ENCODE results near the gene RABGGTA.
"Not testable (repeated sequence)": the region's sequence is repeated elsewhere in the genome, so short reads cannot be mapped to it uniquely, and the experiment has no call there.

Gene RABGGTA

DNA sequence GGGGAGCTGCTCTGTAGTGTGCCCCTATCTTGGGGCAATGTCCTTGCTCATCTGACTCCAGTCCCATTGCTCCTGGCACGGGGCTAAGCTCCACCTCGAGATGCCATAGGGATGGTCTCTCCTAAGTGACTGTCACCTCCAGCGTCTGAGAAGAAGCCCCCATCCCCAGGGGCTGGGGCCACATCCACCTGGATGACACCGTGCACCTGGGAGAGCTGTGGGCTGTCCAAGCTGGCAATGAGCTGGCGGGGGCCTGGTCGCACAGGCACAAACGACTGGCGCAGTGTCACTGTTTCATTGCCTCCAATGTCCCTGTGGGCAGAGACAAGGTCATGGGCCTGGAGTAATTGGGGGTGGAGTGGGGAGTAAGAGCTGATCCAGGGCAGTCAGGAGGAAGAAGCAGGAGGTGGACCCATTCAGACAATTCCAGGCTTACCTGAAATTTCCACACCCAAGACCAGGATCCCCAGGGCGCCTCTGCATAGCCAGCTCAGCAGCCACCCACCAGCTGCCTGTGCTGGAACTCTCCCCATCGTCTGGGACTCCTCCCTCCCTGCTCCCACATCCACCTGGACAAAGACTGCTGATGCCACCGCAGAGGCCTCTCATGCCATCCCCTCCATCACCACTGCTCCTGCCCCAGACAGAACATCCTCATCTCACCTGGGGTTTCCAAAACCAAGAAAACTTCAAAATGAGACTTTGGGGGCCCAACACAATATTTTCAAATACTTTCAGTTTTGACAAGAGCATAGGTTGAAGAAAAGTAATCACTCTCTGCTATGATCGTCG is 22.0 kb downstream of the RABGGTA start:
- TF ChIP-seq, protein P1, sequence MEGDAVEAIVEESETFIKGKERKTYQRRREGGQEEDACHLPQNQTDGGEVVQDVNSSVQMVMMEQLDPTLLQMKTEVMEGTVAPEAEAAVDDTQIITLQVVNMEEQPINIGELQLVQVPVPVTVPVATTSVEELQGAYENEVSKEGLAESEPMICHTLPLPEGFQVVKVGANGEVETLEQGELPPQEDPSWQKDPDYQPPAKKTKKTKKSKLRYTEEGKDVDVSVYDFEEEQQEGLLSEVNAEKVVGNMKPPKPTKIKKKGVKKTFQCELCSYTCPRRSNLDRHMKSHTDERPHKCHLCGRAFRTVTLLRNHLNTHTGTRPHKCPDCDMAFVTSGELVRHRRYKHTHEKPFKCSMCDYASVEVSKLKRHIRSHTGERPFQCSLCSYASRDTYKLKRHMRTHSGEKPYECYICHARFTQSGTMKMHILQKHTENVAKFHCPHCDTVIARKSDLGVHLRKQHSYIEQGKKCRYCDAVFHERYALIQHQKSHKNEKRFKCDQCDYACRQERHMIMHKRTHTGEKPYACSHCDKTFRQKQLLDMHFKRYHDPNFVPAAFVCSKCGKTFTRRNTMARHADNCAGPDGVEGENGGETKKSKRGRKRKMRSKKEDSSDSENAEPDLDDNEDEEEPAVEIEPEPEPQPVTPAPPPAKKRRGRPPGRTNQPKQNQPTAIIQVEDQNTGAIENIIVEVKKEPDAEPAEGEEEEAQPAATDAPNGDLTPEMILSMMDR (IDR thresholded peaks at IDR 0.05; ENCODE audit: insufficient read depth, low read length, poor library complexity, severe bottlenecking), result no peak
- H3K4me3 ChIP-seq (replicated peaks; ENCODE audit: low read depth, low read length), result no peak overlapping the region
- no peak for DNase-seq (ENCODE audit: extremely low read depth, insufficient read length)

DNA sequence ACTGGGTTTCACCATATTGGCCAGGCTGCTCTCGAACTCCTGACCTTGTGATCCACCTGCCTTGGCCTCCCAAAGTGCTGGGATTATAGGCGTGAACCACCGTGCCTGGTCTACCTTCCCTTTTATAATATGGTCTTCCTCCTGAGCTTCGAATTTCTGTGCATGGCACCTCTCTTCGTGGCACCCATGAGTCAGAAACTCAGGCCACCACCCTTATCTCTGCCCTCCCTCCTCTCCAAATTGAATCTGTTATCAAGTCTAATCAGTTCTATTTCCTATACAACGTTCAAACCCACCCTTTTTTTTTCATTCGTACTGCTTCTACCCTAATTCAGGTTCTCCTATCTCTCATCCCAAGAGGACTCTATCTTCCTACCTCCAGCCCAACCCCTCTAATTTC is 24.0 kb downstream of the RABGGTA start:
- TF ChIP-seq, protein P1 (IDR thresholded peaks at IDR 0.05; ENCODE audit: insufficient read depth, low read length, poor library complexity, severe bottlenecking), result no peak
- Histone ChIP-seq H3K27me3 (replicated peaks; ENCODE audit: control insufficient read depth, insufficient read depth, low read length) (no peaks in the 10 kb centered on the region), H3K4me3 (replicated peaks; ENCODE audit: low read depth, low read length) (no peak overlapping the region), H3K36me3 (ENCODE audit: control insufficient read depth, insufficient read depth, low read length) (no peaks in the 10 kb centered on the region; the same call in 1 of the 2 replicates)
- DNase-seq (ENCODE audit: extremely low read depth, insufficient read length), result no peak

More for the DNA sequence above, 22.0 kb downstream of the RABGGTA start:
- Histone ChIP-seq H3K36me3 (ENCODE audit: control insufficient read depth, insufficient read depth, low read length) (peaks cover 1% of the 10 kb centered on the region), H3K27me3 (replicated peaks; ENCODE audit: control insufficient read depth, insufficient read depth, low read length) (no peaks in the 10 kb centered on the region)

DNA sequence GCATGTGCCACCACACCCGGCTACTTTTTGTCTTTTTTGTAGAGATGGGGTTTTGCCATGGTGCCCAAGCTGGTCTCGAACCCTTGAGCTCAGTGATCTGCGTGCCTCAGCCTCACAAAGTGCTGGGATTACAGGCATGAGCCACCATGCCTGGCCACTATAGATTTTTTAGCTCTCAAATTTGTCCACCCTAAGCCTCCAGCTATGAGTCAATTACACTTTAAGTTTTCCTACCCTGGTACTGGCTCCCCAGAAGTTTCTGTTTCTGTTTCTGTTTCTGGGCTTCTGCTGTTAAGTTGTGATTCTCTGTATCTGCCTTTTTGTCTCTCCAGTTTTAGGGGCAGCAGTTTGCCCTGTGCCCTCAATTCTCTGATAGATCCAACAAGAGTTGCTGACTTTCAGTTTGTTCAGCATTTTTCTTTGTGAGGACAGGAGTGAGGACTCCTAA is 24.6 kb downstream of the RABGGTA start:
- peak; percentile 42 for DNase-seq (ENCODE audit: extremely low read depth, insufficient read length)
- H3K4me3 ChIP-seq (replicated peaks; ENCODE audit: low read depth, low read length), result no peak overlapping the region
- H3K36me3 ChIP-seq (ENCODE audit: control insufficient read depth, insufficient read depth, low read length), result no peaks in the 10 kb centered on the region
- no peaks in the 10 kb centered on the region for H3K27me3 ChIP-seq (replicated peaks; ENCODE audit: control insufficient read depth, insufficient read depth, low read length)
- TF ChIP-seq, protein P1 (IDR thresholded peaks at IDR 0.05; ENCODE audit: insufficient read depth, low read length, poor library complexity, severe bottlenecking), result no peak

DNA sequence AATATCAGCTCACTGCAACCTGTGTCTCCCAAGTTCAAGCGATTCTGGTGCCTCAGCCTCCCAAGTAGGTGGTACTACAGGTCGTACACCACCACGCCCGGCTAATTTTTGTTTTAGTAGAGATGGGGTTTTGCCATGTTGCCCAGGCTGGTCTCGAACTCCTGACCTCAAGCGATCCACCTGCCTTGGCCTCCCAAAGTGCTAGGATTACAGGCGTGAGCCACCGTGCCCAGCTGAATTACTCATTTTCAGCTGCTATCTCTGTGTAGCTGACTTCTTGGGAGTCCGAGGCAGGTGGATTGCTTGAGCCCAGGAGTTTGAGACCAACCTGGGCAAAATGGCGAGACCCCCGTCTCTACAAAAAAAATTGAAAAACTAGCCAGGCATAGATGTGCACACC is 26.0 kb downstream of the RABGGTA start:
- not testable (repeated sequence) for H3K4me3 ChIP-seq (replicated peaks; ENCODE audit: low read depth, low read length); H3K36me3 ChIP-seq (ENCODE audit: control insufficient read depth, insufficient read depth, low read length); H3K27me3 ChIP-seq (replicated peaks; ENCODE audit: control insufficient read depth, insufficient read depth, low read length); DNase-seq (ENCODE audit: extremely low read depth, insufficient read length)

DNA sequence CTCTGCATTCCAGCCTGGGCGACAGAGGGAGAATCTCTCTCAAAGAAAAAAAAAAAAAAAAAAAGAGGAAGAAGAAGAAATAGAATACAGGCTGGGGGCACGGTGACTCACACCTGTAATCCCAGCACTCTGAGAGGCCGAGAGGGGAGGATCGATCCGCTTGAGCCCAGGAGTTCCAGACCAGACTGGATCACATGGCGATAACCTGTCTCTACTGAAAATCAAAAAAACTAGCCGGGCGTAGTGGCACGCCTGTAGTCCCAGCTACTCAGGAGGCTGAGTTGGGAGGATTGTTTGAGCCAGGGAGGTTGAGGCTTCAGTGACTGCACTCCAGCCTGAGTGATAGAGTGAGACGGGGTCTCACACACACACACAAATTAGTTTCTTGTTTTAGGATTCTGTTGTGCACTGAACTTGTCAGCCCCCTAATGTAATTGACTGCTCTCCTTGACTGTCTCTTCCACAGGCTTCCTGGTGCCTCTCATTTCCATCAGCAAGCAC is 28.0 kb downstream of the RABGGTA start:
- TF ChIP-seq, protein P1 (IDR thresholded peaks at IDR 0.05; ENCODE audit: insufficient read depth, low read length, poor library complexity, severe bottlenecking), result no peak
- Histone ChIP-seq H3K36me3 (ENCODE audit: control insufficient read depth, insufficient read depth, low read length) (peaks cover 21% of the 10 kb centered on the region), H3K4me3 (replicated peaks; ENCODE audit: low read depth, low read length) (peak overlapping the region; percentile 73), H3K27me3 (replicated peaks; ENCODE audit: control insufficient read depth, insufficient read depth, low read length) (no peaks in the 10 kb centered on the region)
- peak; percentile 52 for DNase-seq (ENCODE audit: extremely low read depth, insufficient read length)

DNA sequence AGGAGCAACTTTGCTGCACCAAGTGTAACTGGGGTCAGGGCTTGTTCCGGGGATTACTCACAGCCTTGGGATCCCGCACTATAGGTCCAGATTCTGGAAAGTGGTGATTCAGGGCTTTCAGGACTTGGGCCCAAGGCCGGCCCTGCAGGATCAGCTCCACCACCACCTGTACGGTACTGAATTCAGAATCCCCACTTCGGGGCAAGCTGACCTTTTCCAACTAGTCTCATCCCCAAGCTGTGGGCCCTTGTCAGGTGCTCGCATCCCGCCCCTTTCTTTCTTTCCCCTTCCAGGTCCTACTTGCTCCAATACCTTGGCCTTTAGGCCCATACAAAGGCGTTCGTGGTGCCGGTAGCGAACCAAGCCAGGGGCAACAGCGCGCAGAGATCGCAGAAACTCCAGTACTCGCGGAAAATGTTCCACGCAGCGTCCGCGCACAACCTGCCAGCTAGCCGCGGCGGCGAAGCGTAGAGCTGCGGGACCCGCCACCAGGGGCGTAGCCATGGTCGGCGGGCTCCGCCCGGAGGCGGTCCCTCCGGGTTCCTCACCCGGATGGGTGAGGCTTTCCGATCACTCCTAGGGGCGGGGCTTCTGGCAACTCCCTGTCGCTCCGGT is 29.5 kb downstream of the RABGGTA start:
- Histone ChIP-seq H3K36me3 (ENCODE audit: control insufficient read depth, insufficient read depth, low read length) (peaks cover 32% of the 10 kb centered on the region), H3K4me3 (replicated peaks; ENCODE audit: low read depth, low read length) (peak overlapping the region; percentile 73), H3K27me3 (replicated peaks; ENCODE audit: control insufficient read depth, insufficient read depth, low read length) (no peaks in the 10 kb centered on the region)
- TF ChIP-seq, protein P1 (IDR thresholded peaks at IDR 0.05; ENCODE audit: insufficient read depth, low read length, poor library complexity, severe bottlenecking), result peak; percentile 25
- peak; percentile 96 for DNase-seq (ENCODE audit: extremely low read depth, insufficient read length)

Data from GM06990 (cell line).